Fibroblast of lung (primary cell): Measurements from ENCODE around the gene ZBTB14.

Experiments used
- EZH2 ChIP-seq: IDR thresholded peaks from 2 replicates; pipeline ENCODE4 v1.5.1; 2012; ENCODE audit warnings: low read length, control low read depth, mild to moderate bottlenecking; ENCODE audit errors: missing control alignments
- TF ChIP-seq, protein P1 (sequence below), 2 donors: IDR thresholded peaks in 1 of 2; conservative IDR thresholded peaks in 1 of 2; 1 replicate in 1 of 2; 2 replicates in 1 of 2; pipeline ENCODE4 v1.5.1; 2011 to 2012; ENCODE audit warnings: low read length in 2 of 2, control low read depth in 1 of 2, inconsistent platforms in 1 of 2, low read depth in 1 of 2, mild to moderate bottlenecking in 1 of 2

- no peak for TF ChIP-seq EZH2
- TF ChIP-seq, protein P1, sequence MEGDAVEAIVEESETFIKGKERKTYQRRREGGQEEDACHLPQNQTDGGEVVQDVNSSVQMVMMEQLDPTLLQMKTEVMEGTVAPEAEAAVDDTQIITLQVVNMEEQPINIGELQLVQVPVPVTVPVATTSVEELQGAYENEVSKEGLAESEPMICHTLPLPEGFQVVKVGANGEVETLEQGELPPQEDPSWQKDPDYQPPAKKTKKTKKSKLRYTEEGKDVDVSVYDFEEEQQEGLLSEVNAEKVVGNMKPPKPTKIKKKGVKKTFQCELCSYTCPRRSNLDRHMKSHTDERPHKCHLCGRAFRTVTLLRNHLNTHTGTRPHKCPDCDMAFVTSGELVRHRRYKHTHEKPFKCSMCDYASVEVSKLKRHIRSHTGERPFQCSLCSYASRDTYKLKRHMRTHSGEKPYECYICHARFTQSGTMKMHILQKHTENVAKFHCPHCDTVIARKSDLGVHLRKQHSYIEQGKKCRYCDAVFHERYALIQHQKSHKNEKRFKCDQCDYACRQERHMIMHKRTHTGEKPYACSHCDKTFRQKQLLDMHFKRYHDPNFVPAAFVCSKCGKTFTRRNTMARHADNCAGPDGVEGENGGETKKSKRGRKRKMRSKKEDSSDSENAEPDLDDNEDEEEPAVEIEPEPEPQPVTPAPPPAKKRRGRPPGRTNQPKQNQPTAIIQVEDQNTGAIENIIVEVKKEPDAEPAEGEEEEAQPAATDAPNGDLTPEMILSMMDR (conservative IDR thresholded peaks at IDR 0.05 in 1 of 2, IDR thresholded peaks at IDR 0.05 in 1 of 2; ENCODE audit: low read depth in 1 of 2, low read length in 2 of 2) = no peak
Observed at GRCh38 chr18:5295981-5296705, 617 bp upstream of the ZBTB14 start.
